Right lung (tissue), 5 donors: ENCODE data around the gene ZDHHC14. TPM values are rescaled to one million over a fixed set of nuclear protein-coding genes. Genes with fewer than 3 reads are reported as not detected.
"Not testable (repeated sequence)": the region's sequence is repeated elsewhere in the genome, so short reads cannot be mapped to it uniquely, and the experiment has no call there.

Source experiments
- DNase-seq, 2 donors: peaks; one replicate each; pipeline ENCODE4 v3.0.0-alpha.2; 2013
- polyA plus RNA-seq, 5 donors: library from polyadenylated mRNA; unstranded; fragments of 120-200 nt; gene quantifications; one replicate each; pipeline versions ENCODE4 v1.2.1 to v1.2.3, GENCODE V29; 2013; ENCODE audit warnings: inconsistent platforms in 1 of 5, low replicate concordance in 1 of 5; ENCODE audit not compliant: insufficient read length in 5 of 5, insufficient read depth in 1 of 5

The ZDHHC14 gene
- polyA plus RNA-seq, 5 donors: 19.1 to 29.5 (median 25.6) TPM

GRCh38 chr6:157551041-157551832 is 170.2 kb downstream of the ZDHHC14 start:
- DNase-seq: no peak

- DNase-seq: no peak
These were observed 171.2 kb downstream of the ZDHHC14 start for GRCh38 chr6:157552081-157552747.

- no peak for DNase-seq
These were observed 172.0 kb downstream of the ZDHHC14 start for GRCh38 chr6:157552820-157553485.

- DNase-seq: no peak
These were observed 173.8 kb downstream of the ZDHHC14 start for GRCh38 chr6:157554747-157555146.

GRCh38 chr6:157555455-157556143 is 174.6 kb downstream of the ZDHHC14 start:
- no peak for DNase-seq

- no peak for DNase-seq
These were observed 175.2 kb downstream of the ZDHHC14 start for GRCh38 chr6:157556144-157556645.

- DNase-seq: no peak
These were observed 175.9 kb downstream of the ZDHHC14 start for GRCh38 chr6:157556671-157557430.

GRCh38 chr6:157557559-157557958 is 176.6 kb downstream of the ZDHHC14 start:
- no peak for DNase-seq

- DNase-seq: no peak
These were observed 177.1 kb downstream of the ZDHHC14 start for GRCh38 chr6:157558049-157558448.

GRCh38 chr6:157558487-157559200 is 177.7 kb downstream of the ZDHHC14 start:
- no peak for DNase-seq

GRCh38 chr6:157559201-157559756 is 178.3 kb downstream of the ZDHHC14 start:
- DNase-seq: no peak

GRCh38 chr6:157560063-157560462 is 179.1 kb downstream of the ZDHHC14 start:
- DNase-seq: not testable (repeated sequence)

GRCh38 chr6:157560691-157561413 is 179.9 kb downstream of the ZDHHC14 start:
- no peak for DNase-seq

- no peak for DNase-seq
These were observed 180.4 kb downstream of the ZDHHC14 start for GRCh38 chr6:157561414-157561790.

- no peak for DNase-seq
These were observed 181.2 kb downstream of the ZDHHC14 start for GRCh38 chr6:157561929-157562810.

- DNase-seq: no peak
These were observed 182.0 kb downstream of the ZDHHC14 start for GRCh38 chr6:157562997-157563396.

- DNase-seq: no peak
These were observed 182.8 kb downstream of the ZDHHC14 start for GRCh38 chr6:157563611-157564284.

- no peak for DNase-seq
These were observed 187.7 kb downstream of the ZDHHC14 start for GRCh38 chr6:157568702-157569101.
